ENCODE measurements around the gene KCNJ6.

The KCNJ6 gene

DNA sequence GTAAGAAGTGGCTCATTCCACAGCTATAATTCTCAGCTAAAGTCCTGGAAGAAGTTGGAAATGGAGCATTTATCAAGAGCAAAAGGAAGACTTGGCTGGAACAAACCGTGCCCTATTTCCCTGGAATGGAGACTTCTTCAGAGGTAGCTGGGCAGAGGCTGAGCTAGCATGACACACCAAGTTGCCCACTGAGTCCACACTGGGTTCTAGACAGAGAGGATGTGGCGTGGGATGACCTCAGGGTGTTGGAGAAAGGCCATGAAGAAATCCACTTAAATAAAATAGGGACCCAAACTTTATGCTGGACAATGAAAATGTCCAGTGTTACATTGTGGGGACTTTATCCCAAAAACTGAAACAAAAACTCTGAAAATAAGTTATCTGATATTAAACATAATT, 116.2 kb downstream of the KCNJ6 start:
- Histone ChIP-seq H4K20me1 (ENCODE audit: insufficient read depth, low read length) (no peaks in the 10 kb centered on the region), H3K27ac (ENCODE audit: low read depth, low read length, poor library complexity, severe bottlenecking) (no peak overlapping the region), H3K36me3 (ENCODE audit: insufficient read depth, low read length) (no peaks in the 10 kb centered on the region), H3K9ac (ENCODE audit: low read length) (no peak overlapping the region), H3K9me2 (ENCODE audit: low read depth, low read length) (no peaks in the 10 kb centered on the region), H2AFZ (ENCODE audit: low read length) (no peak overlapping the region), H3K4me3 (ENCODE audit: low read depth, low read length, poor library complexity, severe bottlenecking) (no peak overlapping the region), H3F3A (ENCODE audit: insufficient read depth, low read length) (no peaks in the 10 kb centered on the region), H3K9me3 (ENCODE audit: low read length) (no peaks in the 10 kb centered on the region), H3K79me2 (ENCODE audit: insufficient read depth, low read length) (no peaks in the 10 kb centered on the region), H3K27me3 (ENCODE audit: insufficient read depth, low read length) (peaks cover 5% of the 10 kb centered on the region; the same call in 1 of the 2 replicates), H3K4me2 (ENCODE audit: low read length) (no peak overlapping the region), H3K4me1 (ENCODE audit: insufficient read depth, low read length, severe bottlenecking) (no peaks in the 10 kb centered on the region)
- no peak for TF ChIP-seq EZH2 (IDR thresholded peaks at IDR 0.05; ENCODE audit: borderline replicate concordance, low read length)
- TF ChIP-seq, protein P1, sequence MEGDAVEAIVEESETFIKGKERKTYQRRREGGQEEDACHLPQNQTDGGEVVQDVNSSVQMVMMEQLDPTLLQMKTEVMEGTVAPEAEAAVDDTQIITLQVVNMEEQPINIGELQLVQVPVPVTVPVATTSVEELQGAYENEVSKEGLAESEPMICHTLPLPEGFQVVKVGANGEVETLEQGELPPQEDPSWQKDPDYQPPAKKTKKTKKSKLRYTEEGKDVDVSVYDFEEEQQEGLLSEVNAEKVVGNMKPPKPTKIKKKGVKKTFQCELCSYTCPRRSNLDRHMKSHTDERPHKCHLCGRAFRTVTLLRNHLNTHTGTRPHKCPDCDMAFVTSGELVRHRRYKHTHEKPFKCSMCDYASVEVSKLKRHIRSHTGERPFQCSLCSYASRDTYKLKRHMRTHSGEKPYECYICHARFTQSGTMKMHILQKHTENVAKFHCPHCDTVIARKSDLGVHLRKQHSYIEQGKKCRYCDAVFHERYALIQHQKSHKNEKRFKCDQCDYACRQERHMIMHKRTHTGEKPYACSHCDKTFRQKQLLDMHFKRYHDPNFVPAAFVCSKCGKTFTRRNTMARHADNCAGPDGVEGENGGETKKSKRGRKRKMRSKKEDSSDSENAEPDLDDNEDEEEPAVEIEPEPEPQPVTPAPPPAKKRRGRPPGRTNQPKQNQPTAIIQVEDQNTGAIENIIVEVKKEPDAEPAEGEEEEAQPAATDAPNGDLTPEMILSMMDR (IDR thresholded peaks at IDR 0.05; ENCODE audit: low read length), result no peak

GRCh38 chr21:37799211-37800056, 116.8 kb downstream of the KCNJ6 start:
- Histone ChIP-seq H3F3A (ENCODE audit: insufficient read depth, low read length) (no peaks in the 10 kb centered on the region), H3K79me2 (ENCODE audit: insufficient read depth, low read length) (no peaks in the 10 kb centered on the region), H3K4me2 (ENCODE audit: low read length) (no peak overlapping the region), H3K27me3 (ENCODE audit: insufficient read depth, low read length) (peaks cover 5% of the 10 kb centered on the region; the same call in 1 of the 2 replicates), H3K36me3 (ENCODE audit: insufficient read depth, low read length) (no peaks in the 10 kb centered on the region), H3K4me3 (ENCODE audit: low read depth, low read length, poor library complexity, severe bottlenecking) (no peak overlapping the region), H3K4me1 (ENCODE audit: insufficient read depth, low read length, severe bottlenecking) (no peaks in the 10 kb centered on the region), H3K9me3 (ENCODE audit: low read length) (no peaks in the 10 kb centered on the region), H3K9me2 (ENCODE audit: low read depth, low read length) (no peaks in the 10 kb centered on the region), H3K27ac (ENCODE audit: low read depth, low read length, poor library complexity, severe bottlenecking) (no peak overlapping the region), H4K20me1 (ENCODE audit: insufficient read depth, low read length) (no peaks in the 10 kb centered on the region), H2AFZ (ENCODE audit: low read length) (no peak overlapping the region), H3K9ac (ENCODE audit: low read length) (no peak overlapping the region)
- TF ChIP-seq, protein P1 (IDR thresholded peaks at IDR 0.05; ENCODE audit: low read length), result no peak
- no peak for TF ChIP-seq EZH2 (IDR thresholded peaks at IDR 0.05; ENCODE audit: borderline replicate concordance, low read length)

DNA sequence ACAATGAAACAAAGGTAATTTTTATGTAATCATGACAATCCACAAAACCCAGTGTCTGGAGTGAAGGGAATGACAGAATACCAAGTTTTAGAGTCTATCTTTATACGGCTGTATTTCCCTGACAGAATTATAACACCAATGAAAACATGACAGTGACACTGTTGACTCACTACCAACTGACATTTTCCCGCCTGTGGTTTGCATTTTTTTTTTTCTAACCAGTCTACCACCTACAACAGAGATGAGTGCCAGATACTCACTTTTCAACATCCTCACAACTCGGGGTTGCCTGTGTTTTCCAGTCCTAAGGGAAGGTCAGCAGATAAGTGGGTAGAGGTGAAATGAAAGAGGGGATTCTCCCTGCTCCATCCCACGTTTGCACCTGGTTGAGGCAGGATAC, 118.9 kb downstream of the KCNJ6 start:
- Histone ChIP-seq H3K4me1 (ENCODE audit: insufficient read depth, low read length, severe bottlenecking) (no peaks in the 10 kb centered on the region), H3K79me2 (ENCODE audit: insufficient read depth, low read length) (no peaks in the 10 kb centered on the region), H3K9ac (ENCODE audit: low read length) (no peak overlapping the region), H3F3A (ENCODE audit: insufficient read depth, low read length) (no peaks in the 10 kb centered on the region), H3K27me3 (ENCODE audit: insufficient read depth, low read length) (peaks cover 5% of the 10 kb centered on the region; the same call in 1 of the 2 replicates), H3K36me3 (ENCODE audit: insufficient read depth, low read length) (no peaks in the 10 kb centered on the region), H4K20me1 (ENCODE audit: insufficient read depth, low read length) (no peaks in the 10 kb centered on the region), H3K4me3 (ENCODE audit: low read depth, low read length, poor library complexity, severe bottlenecking) (no peak overlapping the region), H3K9me2 (ENCODE audit: low read depth, low read length) (no peaks in the 10 kb centered on the region), H3K4me2 (ENCODE audit: low read length) (no peak overlapping the region), H3K9me3 (ENCODE audit: low read length) (no peaks in the 10 kb centered on the region), H3K27ac (ENCODE audit: low read depth, low read length, poor library complexity, severe bottlenecking) (no peak overlapping the region), H2AFZ (ENCODE audit: low read length) (no peak overlapping the region)
- no peak for TF ChIP-seq EZH2 (IDR thresholded peaks at IDR 0.05; ENCODE audit: borderline replicate concordance, low read length)
- TF ChIP-seq, protein P1 (IDR thresholded peaks at IDR 0.05; ENCODE audit: low read length), result no peak
